Common myeloid progenitor, CD34-positive (primary cell): ENCODE data around the gene PHLPP2.

ENCODE experiments used
- CTCF ChIA-PET: fragments of 350-600 bp; sonication (Branson Sonifier 250); formaldehyde crosslinking; loops from one replicate; lab custom pipeline; 2021; ENCODE audit warnings: antibody characterized with exemption; lab: Charles Lee
- POLR2A ChIA-PET: fragments of 350-600 bp; sonication (Branson Sonifier 250); formaldehyde crosslinking; loops from one replicate; lab custom pipeline; 2021; ENCODE audit warnings: antibody characterized with exemption; lab: Charles Lee
- DNase-seq, 3 donors: peaks; one replicate each; pipeline versions ENCODE4 v3.0.0 to v3.0.0-alpha.2; 2013
- H3K27ac ChIP-seq, 2 experiments: 1 replicate in 1 of 2; 2 replicates in 1 of 2; pipeline ENCODE4 v1.7.0; 2013; ENCODE audit warnings: inconsistent platforms in 2 of 2, low read length in 2 of 2, mild to moderate bottlenecking in 2 of 2, low read depth in 1 of 2, moderate library complexity in 1 of 2; ENCODE audit not compliant: severe bottlenecking in 2 of 2, insufficient read depth in 1 of 2, poor library complexity in 1 of 2
- H3K27me3 ChIP-seq, 5 experiments: replicated peaks in 2 of 5; 1 replicate in 3 of 5; 2 replicates in 2 of 5; pipeline versions ENCODE4 v1.6.1 to v1.7.0; 2013; ENCODE audit warnings: low read length in 4 of 5, mild to moderate bottlenecking in 2 of 5, moderate library complexity in 2 of 5, inconsistent platforms in 1 of 5; ENCODE audit not compliant: insufficient read depth in 5 of 5, control insufficient read depth in 4 of 5
- H3K36me3 ChIP-seq, 4 experiments: 1 replicate in 2 of 4; 2 replicates in 2 of 4; pipeline versions ENCODE4 v1.6.1 to v1.7.0; 2013; ENCODE audit warnings: low read length in 3 of 4, control low read depth in 1 of 4, mild to moderate bottlenecking in 1 of 4; ENCODE audit not compliant: control insufficient read depth in 4 of 4, insufficient read depth in 4 of 4
- H3K4me1 ChIP-seq, 4 experiments: 1 replicate in 3 of 4; 2 replicates in 1 of 4; pipeline versions ENCODE4 v1.6.1 to v1.7.1; 2013; ENCODE audit warnings: low read length in 3 of 4, mild to moderate bottlenecking in 3 of 4, control low read depth in 1 of 4, inconsistent platforms in 1 of 4, moderate library complexity in 1 of 4; ENCODE audit not compliant: control insufficient read depth in 4 of 4, insufficient read depth in 4 of 4; ENCODE audit errors: control extremely low read depth in 1 of 4
- H3K4me3 ChIP-seq, 7 experiments: 1 replicate in 4 of 7; 2 replicates in 3 of 7; pipeline versions ENCODE4 v1.5.1 to v1.7.0; 2013; ENCODE audit warnings: mild to moderate bottlenecking in 7 of 7, low read length in 6 of 7, moderate library complexity in 6 of 7, inconsistent platforms in 2 of 7, low read depth in 2 of 7, control low read depth in 1 of 7; ENCODE audit not compliant: insufficient read depth in 4 of 7, control insufficient read depth in 1 of 7; ENCODE audit errors: extremely low read depth in 1 of 7
- H3K9me3 ChIP-seq, 5 experiments: 1 replicate in 4 of 5; 2 replicates in 1 of 5; pipeline versions ENCODE4 v1.6.1 to v1.7.1; 2013; ENCODE audit warnings: low read length in 4 of 5, mild to moderate bottlenecking in 2 of 5, inconsistent platforms in 1 of 5, low read depth in 1 of 5, moderate library complexity in 1 of 5; ENCODE audit not compliant: control insufficient read depth in 4 of 5, insufficient read depth in 2 of 5; ENCODE audit errors: control extremely low read depth in 1 of 5
- WGBS: methylation state at CpG from one replicate; pipeline ENCODE4 v1.1.5; 2013; ENCODE audit not compliant: insufficient coverage; 5-methylcytosine and 5-hydroxymethylcytosine counted together

PHLPP2 gene

DNA sequence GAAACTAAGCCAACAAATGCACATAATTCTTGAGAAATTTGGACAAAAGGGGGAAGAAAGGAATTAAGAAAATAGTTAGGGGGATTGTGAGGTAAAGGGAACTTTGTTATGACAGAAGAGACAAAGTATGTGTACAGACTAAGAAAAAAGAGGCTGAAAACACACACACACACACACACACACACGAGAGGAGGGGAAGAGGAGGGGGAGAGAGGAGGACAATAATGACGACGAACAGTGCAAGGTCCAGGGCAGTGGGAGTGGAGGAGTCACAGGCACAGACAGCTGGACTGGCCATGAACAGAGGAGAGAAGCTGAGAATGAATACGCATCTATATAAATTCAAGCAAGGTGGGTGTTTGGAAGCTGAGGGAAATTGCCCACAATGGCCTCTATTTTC, 54.0 kb downstream of the PHLPP2 start:
- DNase-seq: no peak
- CTCF ChIA-PET: interaction anchor here (1.3 to 2.9 kb wide), 2 partner anchors 12 to 15 kb away, joined by 3 to 8 read pairs; no protein-coding TSS in a partner anchor
- peaks cover 3 to 57% (median 16%) of the 10 kb centered on the region in 4 experiments for H3K36me3 ChIP-seq
- POLR2A ChIA-PET: no interaction called here
- no peak overlapping the region for H3K27ac ChIP-seq
- no peaks in the 10 kb centered on the region for H3K4me1 ChIP-seq
- no peak overlapping the region for H3K4me3 ChIP-seq
- H3K27me3 ChIP-seq: no peaks in the 10 kb centered on the region
- H3K9me3 ChIP-seq: no peaks in the 10 kb centered on the region
- WGBS: 95% methylated on average over 3 of the region's 4 CpGs

DNA sequence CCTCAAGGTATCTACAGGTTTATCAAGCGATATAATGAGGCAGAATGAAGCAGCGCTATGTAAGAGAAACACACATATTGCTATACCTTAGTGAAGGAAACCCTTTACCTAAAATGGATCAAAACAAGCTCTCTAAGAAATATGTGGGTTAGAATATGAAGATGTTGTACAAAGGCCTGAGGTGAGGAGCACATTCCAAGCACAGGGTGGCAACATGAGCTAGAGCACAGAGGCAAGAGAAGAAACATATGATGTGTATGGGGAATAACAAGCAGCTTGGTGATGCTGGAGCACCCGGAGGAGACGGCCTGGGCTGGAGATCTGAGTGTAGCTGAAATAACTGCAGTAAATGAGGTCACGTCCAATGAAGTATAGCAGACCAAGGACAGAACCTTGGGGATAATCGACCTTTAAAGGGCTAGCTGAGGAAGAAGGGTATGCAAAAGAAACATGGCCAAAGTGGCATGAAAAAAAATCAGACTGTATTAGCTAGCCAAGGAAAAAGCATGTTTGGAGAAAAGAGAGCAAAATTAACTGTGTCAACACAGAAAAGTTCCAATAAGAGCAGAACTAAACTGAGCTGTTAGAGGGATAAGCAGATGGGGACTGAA, 54.5 kb downstream of the PHLPP2 start:
- H3K4me3 ChIP-seq: no peak overlapping the region
- ChIA-PET CTCF (interaction anchor here (1.1 to 2.9 kb wide), 3 partner anchors 14 to 59 kb away, joined by 4 to 8 read pairs (median 4); no protein-coding TSS in a partner anchor), POLR2A (no interaction called here)
- DNase-seq: no peak
- H3K9me3 ChIP-seq: no peaks in the 10 kb centered on the region
- 97% methylated on average over 4 of the region's 6 CpGs for WGBS
- H3K36me3 ChIP-seq: peaks cover 3 to 54% (median 12%) of the 10 kb centered on the region in 4 experiments
- no peaks in the 10 kb centered on the region for H3K27me3 ChIP-seq
- no peak overlapping the region for H3K27ac ChIP-seq
- no peaks in the 10 kb centered on the region for H3K4me1 ChIP-seq

DNA sequence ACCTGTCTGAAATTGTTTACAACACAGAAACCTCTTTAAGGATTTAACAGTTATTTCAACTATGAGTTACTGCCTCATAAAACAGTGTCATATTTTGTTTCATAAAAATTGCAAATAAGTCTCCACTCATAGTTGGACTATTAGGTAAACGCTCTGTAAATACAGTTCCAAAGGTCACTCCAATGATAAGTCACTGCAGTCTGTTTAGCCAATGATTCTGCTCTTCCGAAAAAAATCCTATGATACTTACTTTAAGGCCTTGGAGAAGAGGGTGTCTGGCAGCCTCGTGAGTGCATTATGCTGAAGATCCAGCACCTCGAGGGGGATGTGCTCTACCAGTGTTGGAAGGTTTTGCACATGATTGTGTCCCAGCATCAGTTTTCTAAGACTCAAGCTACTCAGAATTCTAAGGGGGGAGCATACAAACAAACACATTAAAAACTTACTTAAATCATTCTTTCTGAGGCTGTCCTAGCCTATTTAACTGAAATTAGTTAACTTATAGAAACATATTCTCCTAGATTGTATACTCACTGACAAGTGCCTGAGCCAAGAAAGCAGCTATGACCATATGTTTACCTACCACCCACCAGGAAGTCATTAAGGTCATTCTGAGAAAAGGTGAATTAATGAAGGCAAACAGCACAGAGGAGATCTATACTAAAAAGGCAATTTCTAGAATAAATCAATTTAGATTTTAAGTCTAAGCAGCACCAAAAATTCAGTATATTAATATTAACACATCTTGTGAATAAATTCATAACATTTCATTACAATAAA, 57.4 kb downstream of the PHLPP2 start:
- H3K36me3 ChIP-seq: peaks cover 0 to 45% (median 16%) of the 10 kb centered on the region in 4 experiments
- POLR2A ChIA-PET: no interaction called here
- CTCF ChIA-PET: no interaction called here
- H3K4me1 ChIP-seq: no peaks in the 10 kb centered on the region
- no peak for DNase-seq
- WGBS: 96% methylated on average over 4 of the region's 4 CpGs
- H3K4me3 ChIP-seq: no peak overlapping the region
- no peak overlapping the region for H3K27ac ChIP-seq
- no peaks in the 10 kb centered on the region for H3K9me3 ChIP-seq
- no peaks in the 10 kb centered on the region for H3K27me3 ChIP-seq

DNA sequence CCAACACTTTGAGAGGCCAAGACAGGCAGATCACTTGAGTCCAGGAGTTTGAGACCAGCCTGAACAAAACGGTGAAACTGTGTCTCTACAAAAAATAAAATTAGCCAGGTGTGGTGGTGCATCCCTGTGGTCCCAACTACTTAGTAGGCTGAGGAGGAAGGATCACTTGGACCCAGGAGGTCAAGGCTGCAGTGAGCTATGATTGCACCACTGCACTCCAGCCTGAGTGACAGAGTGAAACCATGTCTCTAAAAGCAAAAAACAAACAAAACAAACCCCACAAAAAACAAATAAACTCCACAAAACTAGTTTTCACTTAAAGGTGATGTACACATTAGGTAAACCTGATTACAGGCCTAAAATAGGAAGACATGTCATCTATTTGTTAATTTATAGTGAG, 58.2 kb downstream of the PHLPP2 start:
- no peak overlapping the region for H3K27ac ChIP-seq
- H3K4me1 ChIP-seq: no peaks in the 10 kb centered on the region
- DNase-seq: no peak
- WGBS: 88% methylated on average over 1 of the region's 1 CpG
- H3K4me3 ChIP-seq: no peak overlapping the region
- no peaks in the 10 kb centered on the region for H3K9me3 ChIP-seq
- ChIA-PET CTCF (interaction anchor here (0.6 kb wide), 1 partner anchor 62 kb away, joined by 3 read pairs; no protein-coding TSS in a partner anchor), POLR2A (no interaction called here)
- H3K27me3 ChIP-seq: no peaks in the 10 kb centered on the region
- peaks cover 0 to 41% (median 16%) of the 10 kb centered on the region in 4 experiments for H3K36me3 ChIP-seq

DNA sequence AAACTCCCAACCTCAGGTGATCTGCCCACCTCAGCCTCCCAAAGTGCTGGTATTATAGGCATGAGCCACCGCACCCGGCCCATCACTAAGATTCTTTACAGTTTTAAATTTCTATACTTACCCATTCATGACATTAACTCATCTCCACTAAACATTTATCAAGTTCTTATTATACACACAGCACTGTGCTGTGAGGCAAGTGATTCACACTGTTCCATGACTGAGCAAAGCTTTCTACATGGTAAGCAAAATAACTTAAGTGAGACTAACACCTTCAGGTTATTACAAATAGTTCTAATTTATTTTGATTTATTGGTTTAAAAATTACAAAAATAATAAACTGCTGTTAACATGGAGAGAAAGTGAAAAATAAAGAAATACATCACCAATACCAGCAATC, 65.0 kb downstream of the PHLPP2 start:
- POLR2A ChIA-PET: no interaction called here
- CTCF ChIA-PET: interaction anchor here (1.3 kb wide), 1 partner anchor 12 kb away, joined by 3 read pairs; no protein-coding TSS in a partner anchor
- Histone ChIP-seq H3K36me3 (peaks cover 9 to 28% (median 23%) of the 10 kb centered on the region in 4 experiments), H3K27ac (no peak overlapping the region), H3K27me3 (no peaks in the 10 kb centered on the region), H3K9me3 (no peaks in the 10 kb centered on the region), H3K4me3 (no peak overlapping the region), H3K4me1 (no peaks in the 10 kb centered on the region)
- WGBS: 90% methylated on average over 2 of the region's 2 CpGs
- no peak for DNase-seq

DNA sequence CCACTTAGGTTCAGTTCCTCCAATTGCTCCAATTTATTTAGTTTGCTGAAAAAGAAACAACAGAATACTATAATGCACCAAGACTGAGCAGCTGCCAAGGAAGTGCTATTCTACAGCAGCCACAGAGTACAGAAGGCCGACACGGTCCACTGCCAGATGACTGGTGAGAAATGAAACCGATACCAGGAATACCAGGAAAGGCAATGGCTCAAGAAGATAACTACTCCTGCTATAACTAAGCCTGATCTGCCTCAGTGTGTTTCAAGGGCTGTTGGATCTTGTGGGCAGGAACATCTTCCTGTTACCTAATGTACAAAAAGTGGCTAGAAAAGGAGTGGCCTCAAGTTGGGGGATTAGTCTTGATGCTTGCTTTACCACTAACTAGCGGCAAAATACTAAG, 65.7 kb downstream of the PHLPP2 start:
- H3K4me1 ChIP-seq: no peaks in the 10 kb centered on the region
- POLR2A ChIA-PET: interaction anchor here (0.6 kb wide), 1 partner anchor 145 kb away, joined by 4 read pairs; no protein-coding TSS in a partner anchor
- H3K27ac ChIP-seq: no peak overlapping the region
- 85% methylated on average over 3 of the region's 4 CpGs for WGBS
- no peaks in the 10 kb centered on the region for H3K9me3 ChIP-seq
- H3K36me3 ChIP-seq: peaks cover 11 to 29% (median 25%) of the 10 kb centered on the region in 4 experiments
- no peak for DNase-seq
- CTCF ChIA-PET: interaction anchor here (1.3 kb wide), 1 partner anchor 12 kb away, joined by 3 read pairs; no protein-coding TSS in a partner anchor
- no peaks in the 10 kb centered on the region for H3K27me3 ChIP-seq
- no peak overlapping the region for H3K4me3 ChIP-seq

DNA sequence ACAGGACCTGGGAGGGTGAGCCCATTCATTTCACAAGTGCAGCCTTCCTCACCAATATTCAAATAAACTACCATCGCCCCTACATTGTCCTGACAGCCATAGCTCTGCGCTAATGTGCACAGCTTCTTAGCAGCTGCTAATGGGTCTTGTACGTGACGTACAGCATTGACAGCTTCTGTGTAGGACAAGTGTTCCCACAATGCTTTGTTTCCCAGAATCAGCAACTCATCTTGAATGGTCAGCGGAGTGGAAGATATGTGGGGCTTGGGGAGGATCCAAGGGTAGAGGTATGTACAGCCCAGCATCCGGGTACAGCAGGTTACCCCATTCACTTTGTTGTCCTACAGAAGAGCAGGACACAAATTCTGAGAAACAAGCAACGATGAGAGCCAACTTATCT, 74.8 kb downstream of the PHLPP2 start:
- WGBS: 91% methylated on average over 4 of the region's 7 CpGs
- H3K4me3 ChIP-seq: no peak overlapping the region
- CTCF ChIA-PET: interaction anchor here (1.0 kb wide), 1 partner anchor 26 kb away, joined by 3 read pairs; no protein-coding TSS in a partner anchor
- no peaks in the 10 kb centered on the region for H3K4me1 ChIP-seq
- POLR2A ChIA-PET: no interaction called here
- H3K9me3 ChIP-seq: no peaks in the 10 kb centered on the region
- no peaks in the 10 kb centered on the region for H3K27me3 ChIP-seq
- H3K36me3 ChIP-seq: peaks cover 8 to 31% (median 20%) of the 10 kb centered on the region in 4 experiments
- H3K27ac ChIP-seq: no peak overlapping the region
- no peak for DNase-seq
